Measurements from ENCODE around the gene GATB.

GRCh38 chr4:151643564-151643963 lies 117.2 kb downstream of the GATB start:
- TF ChIP-seq EP300 (IDR thresholded peaks at IDR 0.05) (no peak), CTCF (IDR thresholded peaks at IDR 0.05) (no peak)

Data from tibial nerve (tissue), 4 donors.